K562 (cell line): ENCODE results near the gene THOC1.
"Not testable (repeated sequence)": the region's sequence is repeated elsewhere in the genome, so short reads cannot be mapped to it uniquely, and the experiment has no call there.

Experiments
- ADNP ChIP-seq: fragments of 200-800 bp; sonication (Bioruptor generic); IDR thresholded peaks from 2 replicates; pipeline ENCODE4 v1.6.1; 2016; ENCODE audit warnings: missing genetic modification characterization, missing compliant biosample characterization
- E4F1 ChIP-seq: fragments of 250-450 bp; sonication (Bioruptor Pico); IDR thresholded peaks from 2 replicates; pipeline ENCODE4 v1.5.0; 2021; ENCODE audit warnings: mild to moderate bottlenecking, borderline replicate concordance
- EZH2 ChIP-seq: IDR thresholded peaks from 2 replicates; pipeline ENCODE4 v1.6.1; 2012; ENCODE audit warnings: low read depth, mild to moderate bottlenecking, inconsistent platforms, low read length, borderline replicate concordance
- GTF2F1 ChIP-seq: IDR thresholded peaks from 2 replicates; pipeline ENCODE4 v1.6.1; 2011; ENCODE audit warnings: low read depth, low read length, improper control_type of control experiment
- HMG20A ChIP-seq: fragments of 450-650 bp; formaldehyde crosslinking; conservative IDR thresholded peaks from 2 replicates; pipeline ENCODE4 v1.4.0; 2020; ENCODE audit warnings: mild to moderate bottlenecking, mixed read lengths
- NR2F6 ChIP-seq: fragments of 450-650 bp; formaldehyde crosslinking; IDR thresholded peaks from 2 replicates; pipeline ENCODE4 v1.4.0; 2020; ENCODE audit warnings: mild to moderate bottlenecking
- OTX1 ChIP-seq: fragments of 450-650 bp; formaldehyde crosslinking; IDR thresholded peaks from 2 replicates; pipeline ENCODE4 v1.4.0; 2022; ENCODE audit warnings: mild to moderate bottlenecking
- PHF21A ChIP-seq: fragments of 450-650 bp; IDR thresholded peaks from 2 replicates; pipeline ENCODE4 v1.6.1; 2017; ENCODE audit warnings: low read depth, borderline replicate concordance
- POLR2A ChIP-seq: fragments of 450-650 bp; conservative IDR thresholded peaks from 2 replicates; pipeline ENCODE4 v1.6.1; 2016
- RAD21 ChIP-seq, 2 experiments: fragments of 250-450 bp in 1 of 2; fragments of 450-650 bp in 1 of 2; sonication (Bioruptor Pico) in 1 of 2; formaldehyde crosslinking in 1 of 2; IDR thresholded peaks in 1 of 2; conservative IDR thresholded peaks in 1 of 2; 2 replicates each; pipeline versions ENCODE4 v1.4.0 to v1.8.0; 2020 to 2022; ENCODE audit warnings: mild to moderate bottlenecking in 2 of 2, moderate library complexity in 1 of 2
- SOX6 ChIP-seq: fragments of 450-650 bp; IDR thresholded peaks from 2 replicates; pipeline ENCODE4 v1.6.1; 2014; ENCODE audit warnings: mild to moderate bottlenecking
- TBL1XR1 ChIP-seq, 2 experiments: IDR thresholded peaks; 2 replicates each; pipeline ENCODE4 v1.6.1; 2012; ENCODE audit warnings: improper control_type of control experiment in 2 of 2, low read length in 2 of 2, mild to moderate bottlenecking in 1 of 2
- TOE1 ChIP-seq, 2 experiments: fragments of 450-650 bp in 1 of 2; sonication (generic) in 1 of 2; formaldehyde crosslinking in 1 of 2; IDR thresholded peaks; 2 replicates each; pipeline versions ENCODE4 v1.7.1 to v1.8.0; 2016 to 2022; ENCODE audit warnings: borderline replicate concordance in 2 of 2, mild to moderate bottlenecking in 2 of 2, antibody characterized with exemption in 1 of 2, inconsistent platforms in 1 of 2, low read depth in 1 of 2, missing genetic modification reagents in 1 of 2, moderate library complexity in 1 of 2
- TF ChIP-seq, protein P1 (sequence below): sonication (generic); formaldehyde crosslinking; IDR thresholded peaks from 2 replicates; pipeline ENCODE4 v1.8.1; 2022; ENCODE audit warnings: missing genetic modification reagents

- TF ChIP-seq TBL1XR1 (IDR thresholded peaks at IDR 0.05; ENCODE audit: low read length in 2 of 2); ADNP (tag); POLR2A; EZH2; GTF2F1; NR2F6 (CRISPR knock-in tag); OTX1; SOX6; PHF21A; RAD21 (CRISPR knock-in tag; conservative IDR thresholded peaks at IDR 0.05 in 1 of 2, IDR thresholded peaks at IDR 0.05 in 1 of 2); TOE1 (IDR thresholded peaks at IDR 0.05; ENCODE audit: borderline replicate concordance); TOE1 (CRISPR knock-in tag; IDR thresholded peaks at IDR 0.05; ENCODE audit: borderline replicate concordance, low read depth); HMG20A; E4F1 (CRISPR knock-in tag): not testable (repeated sequence)
- TF ChIP-seq, protein P1, sequence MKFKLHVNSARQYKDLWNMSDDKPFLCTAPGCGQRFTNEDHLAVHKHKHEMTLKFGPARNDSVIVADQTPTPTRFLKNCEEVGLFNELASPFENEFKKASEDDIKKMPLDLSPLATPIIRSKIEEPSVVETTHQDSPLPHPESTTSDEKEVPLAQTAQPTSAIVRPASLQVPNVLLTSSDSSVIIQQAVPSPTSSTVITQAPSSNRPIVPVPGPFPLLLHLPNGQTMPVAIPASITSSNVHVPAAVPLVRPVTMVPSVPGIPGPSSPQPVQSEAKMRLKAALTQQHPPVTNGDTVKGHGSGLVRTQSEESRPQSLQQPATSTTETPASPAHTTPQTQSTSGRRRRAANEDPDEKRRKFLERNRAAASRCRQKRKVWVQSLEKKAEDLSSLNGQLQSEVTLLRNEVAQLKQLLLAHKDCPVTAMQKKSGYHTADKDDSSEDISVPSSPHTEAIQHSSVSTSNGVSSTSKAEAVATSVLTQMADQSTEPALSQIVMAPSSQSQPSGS (CRISPR knock-in tag) = not testable (repeated sequence)
These were observed 40.2 kb upstream of the THOC1 start for GRCh38 chr18:308086-308485.
